Right cardiac atrium (tissue), 5 donors: ENCODE data around the gene GLB1L. TPM values are rescaled to one million over a fixed set of nuclear protein-coding genes. Genes with fewer than 3 reads are reported as not detected.
"Not testable (repeated sequence)": the region's sequence is repeated elsewhere in the genome, so short reads cannot be mapped to it uniquely, and the experiment has no call there.

Source experiments
- ATAC-seq, 2 donors: fragments of 200-7000 bp; cut with Tn5 transposase; one replicate each; pipeline versions ENCODE4 v1.8.0 to v1.9.1; 2020; ENCODE audit warnings: moderate library complexity in 2 of 2, mild to moderate bottlenecking in 1 of 2
- DNase-seq, 3 donors: peaks; one replicate each; pipeline ENCODE4 v3.0.0-alpha.2; 2020
- H3K27ac ChIP-seq: one replicate; pipeline ENCODE4 v1.5.1; 2013; ENCODE audit warnings: mild to moderate bottlenecking, low read length, control low read depth, moderate library complexity
- H3K27me3 ChIP-seq: one replicate; pipeline ENCODE4 v1.6.1; 2013; ENCODE audit not compliant: control insufficient read depth, insufficient read depth
- H3K4me1 ChIP-seq: one replicate; pipeline ENCODE4 v1.6.1; 2013; ENCODE audit warnings: low read length; ENCODE audit not compliant: control insufficient read depth, insufficient read depth
- H3K4me3 ChIP-seq: one replicate; pipeline ENCODE4 v1.5.1; 2013; ENCODE audit warnings: low read length, control low read depth
- H3K9me3 ChIP-seq: one replicate; pipeline ENCODE4 v1.6.1; 2013; ENCODE audit warnings: low read length; ENCODE audit not compliant: control insufficient read depth
- WGBS: extraction: QIAGEN DNeasy Blood & Tissue Kit; methylation state at CpG from one replicate; pipeline ENCODE4 v1.1.7; 2013; 5-methylcytosine and 5-hydroxymethylcytosine counted together
- intact Hi-C, 4 donors: fragments of 100-400 bp; cut with DNase I; formaldehyde crosslinking; loops; one replicate each; pipeline versions ENCODE4 v1.11.0 to v1.14.0; 2022 to 2023
- polyA plus RNA-seq: library from polyadenylated mRNA; stranded (reverse); fragments of 200-250 nt; gene quantifications from one replicate; pipeline ENCODE4 v1.2.3, GENCODE V29; 2013
- total RNA-seq, 4 donors: library from RNA; stranded (reverse); fragmentation: NEBNext Ultra II Directional; extraction: Animal tissue kit (Norgen Biotek cat#: 25700); gene quantifications; one replicate each; pipeline ENCODE4 v1.2.1, GENCODE V29; 2021
- donor health status: healthy with polysubstance abuse.
- donor health status: DM: no; HTN: yes; CAD: no.
- donor health status: DM: no; HTN: no; CAD: no.
- donor health status: DM: no; HTN: yes; CAD: no; lungs with severe emphysema.
- donor health status: DM: yes; HTN: yes; CAD: no.

Gene GLB1L
- total and polyA plus RNA-seq, 5 donors = 2.7 to 3.8 (median 3.1) TPM

DNA sequence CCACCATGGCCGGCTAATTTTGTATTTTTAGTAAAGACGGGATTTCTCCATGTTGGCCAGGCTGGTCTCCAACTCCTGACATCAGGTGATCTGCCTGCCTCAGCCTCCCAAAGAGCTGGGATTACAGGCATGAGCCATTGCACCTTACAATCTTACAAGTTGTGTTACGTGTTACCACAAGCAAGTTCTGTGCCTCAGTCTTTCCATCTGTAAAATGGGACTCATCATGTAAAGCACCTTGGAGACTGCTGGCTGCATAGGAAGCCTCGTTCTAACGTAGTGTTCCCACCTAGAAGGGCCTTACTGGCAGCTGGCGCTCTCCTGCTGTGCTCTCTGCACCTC, 43.9 kb upstream of the GLB1L start:
- Histone ChIP-seq H3K4me1 (no peaks in the 10 kb centered on the region), H3K9me3 (no peaks in the 10 kb centered on the region), H3K27me3 (no peaks in the 10 kb centered on the region), H3K27ac (peak overlapping the region; percentile 20), H3K4me3 (no peak overlapping the region)
- intact Hi-C loops = no loop called here
- peak in 1 of 3 donors; percentile 22 for DNase-seq
- ATAC-seq = no peak
- WGBS = 56% methylated on average over 6 of the region's 6 CpGs

- Histone ChIP-seq H3K27me3 (no peaks in the 10 kb centered on the region), H3K9me3 (no peaks in the 10 kb centered on the region), H3K4me1 (no peaks in the 10 kb centered on the region), H3K27ac (no peak overlapping the region), H3K4me3 (no peak overlapping the region)
- ATAC-seq = no peak
- intact Hi-C loops = no loop called here
- 77% methylated on average over 10 of the region's 10 CpGs for WGBS
- no peak for DNase-seq
Observed at GRCh38 chr2:219287580-219288265, 42.5 kb upstream of the GLB1L start.

- not testable (repeated sequence) for H3K27ac ChIP-seq
- WGBS = 82% methylated on average over 6 of the region's 6 CpGs
Observed at GRCh38 chr2:219287116-219287440, 41.8 kb upstream of the GLB1L start.

GRCh38 chr2:219286436-219287115, 41.3 kb upstream of the GLB1L start:
- H3K4me1 ChIP-seq = no peaks in the 10 kb centered on the region
- ATAC-seq (peak in 1 of 2 donors; percentile 4), DNase-seq (peak in 2 of 3 donors; percentile 55 to 64)
- intact Hi-C loops = no loop called here
- 76% methylated on average over 12 of the region's 12 CpGs for WGBS
- H3K4me3 ChIP-seq = no peak overlapping the region
- H3K9me3 ChIP-seq = no peaks in the 10 kb centered on the region
- H3K27ac ChIP-seq = no peak overlapping the region
- H3K27me3 ChIP-seq = no peaks in the 10 kb centered on the region

More at GRCh38 chr2:219287116-219287440, 41.8 kb upstream of the GLB1L start:
- H3K27me3 ChIP-seq, H3K4me3 ChIP-seq, DNase-seq, H3K9me3 ChIP-seq, ATAC-seq, H3K4me1 ChIP-seq, intact Hi-C loops: not testable (repeated sequence)

GRCh38 chr2:219285894-219286425, 40.7 kb upstream of the GLB1L start:
- intact Hi-C loops = no loop called here
- Histone ChIP-seq H3K27ac (no peak overlapping the region), H3K9me3 (no peaks in the 10 kb centered on the region), H3K4me1 (no peaks in the 10 kb centered on the region), H3K4me3 (no peak overlapping the region), H3K27me3 (no peaks in the 10 kb centered on the region)
- peak; percentile 47 to 60 (median 53) for DNase-seq
- 64% methylated on average over 17 of the region's 17 CpGs for WGBS
- ATAC-seq = peak; percentile 19 to 21

DNA sequence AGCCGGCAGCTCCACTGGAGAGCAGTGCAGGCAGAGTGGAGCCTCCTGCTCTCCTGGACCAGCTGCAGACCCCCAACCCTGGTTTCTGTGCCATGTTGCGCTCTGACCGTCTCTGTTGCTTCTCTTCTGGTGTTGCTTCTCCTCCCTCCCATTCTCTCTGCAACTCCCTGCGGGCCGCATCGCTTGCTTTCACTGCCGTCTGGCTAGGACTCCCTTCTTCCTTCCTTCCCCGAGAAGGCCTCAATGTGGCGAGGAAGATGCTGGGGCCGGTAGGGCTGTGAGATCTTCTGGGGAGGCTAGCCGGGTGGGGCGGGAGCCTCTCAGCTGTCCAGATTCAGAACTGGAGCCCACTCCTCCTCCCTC, 40.1 kb upstream of the GLB1L start:
- Histone ChIP-seq H3K27ac (no peak overlapping the region), H3K9me3 (no peaks in the 10 kb centered on the region), H3K4me3 (no peak overlapping the region), H3K27me3 (no peaks in the 10 kb centered on the region), H3K4me1 (peaks cover under 1% of the 10 kb centered on the region)
- peak in 1 of 3 donors; percentile 41 for DNase-seq
- no peak for ATAC-seq
- 78% methylated on average over 12 of the region's 12 CpGs for WGBS
- intact Hi-C loops = no loop called here

- H3K4me1 ChIP-seq = peaks cover 5% of the 10 kb centered on the region
- peak in 1 of 3 donors; percentile 52 for DNase-seq
- 84% methylated on average over 16 of the region's 16 CpGs for WGBS
- H3K9me3 ChIP-seq = no peaks in the 10 kb centered on the region
- no peaks in the 10 kb centered on the region for H3K27me3 ChIP-seq
- ATAC-seq = no peak
- intact Hi-C loops = no loop called here
- no peak overlapping the region for H3K27ac ChIP-seq
- no peak overlapping the region for H3K4me3 ChIP-seq
Observed at GRCh38 chr2:219284501-219285372, 39.5 kb upstream of the GLB1L start.

GRCh38 chr2:219282943-219283581, 37.8 kb upstream of the GLB1L start:
- no peaks in the 10 kb centered on the region for H3K9me3 ChIP-seq
- H3K27ac ChIP-seq = no peak overlapping the region
- no peaks in the 10 kb centered on the region for H3K27me3 ChIP-seq
- DNase-seq = peak in 2 of 3 donors; percentile 39 to 50
- intact Hi-C loops = no loop called here
- H3K4me3 ChIP-seq = no peak overlapping the region
- 89% methylated on average over 17 of the region's 17 CpGs for WGBS
- peaks cover 5% of the 10 kb centered on the region for H3K4me1 ChIP-seq
- no peak for ATAC-seq

- no peak overlapping the region for H3K27ac ChIP-seq
- intact Hi-C loops = no loop called here
- no peaks in the 10 kb centered on the region for H3K9me3 ChIP-seq
- H3K4me1 ChIP-seq = peaks cover 5% of the 10 kb centered on the region
- H3K27me3 ChIP-seq = no peaks in the 10 kb centered on the region
- WGBS = 79% methylated on average over 5 of the region's 5 CpGs
- DNase-seq (no peak), ATAC-seq (no peak)
- no peak overlapping the region for H3K4me3 ChIP-seq
Observed at GRCh38 chr2:219282375-219282774, 37.1 kb upstream of the GLB1L start.

GRCh38 chr2:219281588-219281987, 36.3 kb upstream of the GLB1L start:
- ATAC-seq = no peak
- H3K27ac ChIP-seq = no peak overlapping the region
- H3K27me3 ChIP-seq = no peaks in the 10 kb centered on the region
- 86% methylated on average over 8 of the region's 8 CpGs for WGBS
- peak in 1 of 3 donors; percentile 23 for DNase-seq
- no peak overlapping the region for H3K4me3 ChIP-seq
- H3K9me3 ChIP-seq = no peaks in the 10 kb centered on the region
- peaks cover 5% of the 10 kb centered on the region for H3K4me1 ChIP-seq
- intact Hi-C loops = no loop called here
